ENCODE measurements around the gene PLD4.

GRCh38 chr14:104913435-104913834, 11.2 kb upstream of the PLD4 start:
- TF ChIP-seq CTCF (conservative IDR thresholded peaks at IDR 0.05 in 1 of 2, IDR thresholded peaks at IDR 0.05 in 1 of 2; ENCODE audit: extremely low read depth in 1 of 2, insufficient read depth in 1 of 2, low read depth in 1 of 2, low read length in 2 of 2) (no peak), EZH2 (IDR thresholded peaks at IDR 0.05; ENCODE audit: borderline replicate concordance, low read length) (no peak)
